Mucosa of gallbladder (tissue), 1 donor: ENCODE results near the gene P2RY6. TPM values are rescaled to one million over a fixed set of nuclear protein-coding genes. Genes with fewer than 3 reads are reported as not detected.

Experiments used
- DNase-seq: peaks from one replicate; pipeline ENCODE4 v3.0.0-alpha.2; 2020; ENCODE audit warnings: low spot score
- total RNA-seq: library from RNA; stranded (reverse); gene quantifications from one replicate; pipeline ENCODE4 v1.2.1, GENCODE V29; 2021
- donor health status: DM: no; HTN: no; CAD: no.

Gene P2RY6
- total RNA-seq, 1 donor from 2014 or later, result 2.9 TPM

DNA sequence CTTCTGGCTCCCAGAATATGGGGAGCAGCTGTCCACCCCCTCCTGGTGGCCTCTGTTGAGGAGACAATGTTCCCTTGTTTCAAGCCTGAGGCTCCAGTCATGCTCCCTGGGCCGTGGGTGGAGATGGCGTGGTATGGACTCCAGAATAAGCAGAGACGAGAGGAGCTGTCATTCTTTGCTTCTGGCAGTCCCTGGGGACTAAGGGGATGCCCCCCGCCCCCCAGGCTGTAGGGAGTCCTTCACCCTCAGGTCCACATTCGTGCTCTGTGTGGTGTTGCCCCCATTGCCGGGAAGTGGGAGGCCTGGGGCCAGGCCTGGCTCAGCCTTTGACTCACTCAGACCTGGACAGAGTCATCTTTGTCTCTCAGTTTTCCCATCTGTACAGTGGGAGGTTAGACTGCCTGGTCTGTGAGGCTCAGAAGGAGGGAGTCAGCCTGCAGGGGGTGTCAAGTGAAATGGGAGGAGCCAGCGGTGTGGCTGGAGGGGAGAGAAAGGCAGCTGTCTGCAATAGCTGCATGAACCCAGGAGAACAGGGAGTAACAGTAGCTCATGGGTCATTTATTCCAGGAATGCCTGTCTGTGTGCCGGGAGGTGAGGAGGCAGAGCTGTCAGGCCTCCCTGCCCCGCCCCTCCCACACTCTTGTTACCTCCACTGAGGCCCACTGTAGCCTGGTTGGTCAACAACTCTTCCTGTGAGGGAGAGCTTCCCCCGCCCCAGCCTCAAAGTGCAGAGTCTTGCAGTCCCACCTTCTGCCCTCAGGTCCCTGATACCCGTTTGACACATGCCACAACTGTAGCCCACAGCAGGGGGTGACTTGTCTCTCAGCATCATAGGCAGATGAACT is 42.2 kb downstream of the P2RY6 start:
- no peak for DNase-seq

DNA sequence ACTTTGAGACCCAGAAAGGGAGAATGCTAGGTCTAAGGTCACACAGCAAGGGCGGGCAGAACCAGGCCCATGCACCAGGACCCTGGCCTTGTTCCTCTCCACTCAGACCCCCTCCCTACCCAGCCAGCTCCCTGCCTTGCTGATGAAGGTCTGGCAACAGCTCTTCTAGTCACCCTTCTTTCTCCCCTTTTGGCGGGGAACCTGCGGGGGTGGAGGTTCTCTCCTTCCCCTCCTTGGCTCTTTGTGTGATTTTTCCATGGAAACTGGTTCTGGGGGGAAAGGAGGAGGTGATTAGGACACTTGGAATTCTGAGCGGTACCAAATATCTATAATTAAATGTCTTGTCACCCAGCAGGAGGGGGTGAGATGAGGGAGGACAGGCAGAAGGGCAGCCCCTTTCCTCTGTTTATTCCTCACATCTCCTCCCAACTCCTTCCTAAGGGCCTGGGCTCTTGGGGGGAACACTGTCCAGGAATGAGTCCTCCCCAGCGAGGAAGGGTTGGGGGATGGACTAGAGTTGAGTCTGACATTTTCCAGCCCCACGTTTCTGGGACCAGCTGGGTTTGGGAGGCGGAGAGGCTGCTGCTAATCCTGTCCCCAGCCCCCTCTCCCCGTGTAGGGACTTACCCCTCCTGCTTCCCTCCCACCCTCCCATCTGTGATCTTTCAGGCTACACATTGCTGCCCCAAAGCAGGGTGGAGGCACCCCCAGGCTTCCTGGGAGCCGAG is 43.3 kb downstream of the P2RY6 start:
- peak; percentile 30 for DNase-seq

- no peak for DNase-seq
Measured at GRCh38 chr11:73316422-73316821, 44.3 kb downstream of the P2RY6 start.

- peak; percentile 51 for DNase-seq
Measured at GRCh38 chr11:73317373-73317772, 45.2 kb downstream of the P2RY6 start.

DNA sequence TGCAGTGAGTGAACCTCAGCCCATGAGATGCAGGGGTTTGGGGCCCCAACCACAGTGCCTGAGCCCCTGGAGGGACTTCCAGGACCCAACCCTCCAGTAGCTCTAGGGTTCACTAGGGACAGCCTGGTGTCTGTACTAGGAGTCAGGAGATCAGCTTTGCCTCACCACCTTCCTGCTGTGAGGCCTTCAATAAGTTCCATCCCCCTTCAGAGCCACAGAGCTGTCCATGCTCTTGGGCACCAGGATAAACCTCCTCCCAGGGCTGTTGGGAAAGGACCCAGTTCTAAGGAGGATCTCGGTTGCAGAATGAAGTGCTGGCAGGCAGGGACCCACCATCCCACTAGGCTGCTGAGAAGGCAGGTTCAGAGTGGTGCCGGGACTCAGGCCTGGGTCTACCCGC is 45.7 kb downstream of the P2RY6 start:
- no peak for DNase-seq

- no peak for DNase-seq
Measured at GRCh38 chr11:73318501-73319011, 46.4 kb downstream of the P2RY6 start.

- DNase-seq, result no peak
Measured at GRCh38 chr11:73320763-73321603, 48.8 kb downstream of the P2RY6 start.

DNA sequence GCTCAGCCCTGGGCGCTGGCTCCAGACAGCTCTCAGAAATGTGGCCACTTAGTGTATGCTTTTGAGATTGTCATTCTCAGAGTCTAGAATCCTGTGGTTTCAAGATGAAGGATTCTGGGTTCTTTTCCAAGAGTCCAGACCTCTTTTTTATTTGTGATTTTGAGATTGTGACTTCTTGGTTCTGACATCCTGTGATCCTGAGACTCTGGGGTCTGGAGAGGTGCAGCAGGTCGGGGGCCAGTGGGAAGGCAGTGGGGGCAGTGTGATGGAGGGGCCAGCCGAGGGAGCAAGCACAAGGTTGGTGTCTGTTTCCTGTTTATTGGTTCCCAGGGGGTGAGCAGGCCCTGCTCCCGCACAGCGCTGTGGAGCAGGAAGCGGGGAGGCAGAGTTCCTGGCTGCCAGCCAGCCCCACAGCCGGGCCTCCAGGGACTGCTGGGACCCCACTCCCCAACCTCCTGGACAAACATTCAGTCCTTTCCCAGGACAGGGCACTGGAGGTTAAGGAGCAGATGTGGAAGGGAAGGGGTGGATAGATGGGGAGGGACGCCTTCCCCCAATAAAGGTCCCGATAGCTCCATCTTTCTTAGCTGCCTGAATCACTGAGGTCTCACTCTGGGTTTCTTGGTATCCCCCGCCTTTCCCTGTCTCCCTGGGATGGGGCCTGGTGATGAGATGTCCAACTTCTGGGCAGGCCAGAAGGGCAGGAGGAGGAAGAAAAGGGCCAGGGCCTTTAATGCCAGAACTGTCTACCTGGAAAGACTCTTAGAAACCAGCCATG is 49.7 kb downstream of the P2RY6 start:
- DNase-seq, result peak; percentile 33

DNA sequence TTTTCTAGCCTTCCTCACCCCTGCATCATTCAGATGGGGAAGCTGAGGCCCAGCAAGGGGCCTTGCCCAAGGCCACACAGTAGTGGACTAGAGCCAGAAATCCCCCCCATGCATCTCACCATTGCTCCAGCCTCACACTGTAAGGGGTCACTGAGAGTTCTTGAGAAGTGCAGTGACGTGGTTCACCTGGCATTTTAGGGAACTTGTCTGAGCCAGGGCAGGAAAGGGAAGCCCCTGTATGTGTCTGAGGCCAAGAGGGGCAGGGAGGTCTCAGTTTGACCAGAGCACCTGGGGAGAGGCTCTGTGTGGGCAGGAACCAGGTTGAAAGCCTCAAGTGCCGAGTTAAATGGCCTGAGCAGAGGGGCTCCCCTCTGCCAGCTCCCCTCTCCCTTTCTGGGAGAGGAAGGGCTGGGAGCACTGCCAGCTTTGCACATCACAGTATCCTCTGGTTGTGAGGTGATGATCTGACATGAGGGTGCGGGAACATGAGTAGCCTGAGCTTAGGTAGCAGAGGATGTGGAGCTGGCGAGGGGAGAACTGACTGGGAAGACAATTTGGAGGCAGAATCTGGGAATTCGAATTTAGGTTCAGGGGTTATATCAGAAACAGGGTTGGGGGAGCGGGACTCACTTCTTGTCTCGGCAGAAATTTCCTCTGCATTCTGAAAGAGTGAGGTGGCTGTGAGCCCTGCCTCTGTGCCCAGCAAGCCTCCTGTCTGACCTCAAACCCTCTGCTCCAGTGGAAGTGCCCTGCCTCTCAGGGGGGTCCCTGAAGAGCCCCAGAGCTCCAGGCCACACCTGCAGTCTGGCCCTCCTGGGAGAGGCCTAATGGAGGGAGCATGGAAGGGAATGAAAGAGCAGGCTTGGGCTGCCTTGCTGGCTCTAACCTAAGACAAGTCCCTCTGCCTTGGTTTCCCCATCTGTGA is 50.5 kb downstream of the P2RY6 start:
- DNase-seq, result no peak

DNA sequence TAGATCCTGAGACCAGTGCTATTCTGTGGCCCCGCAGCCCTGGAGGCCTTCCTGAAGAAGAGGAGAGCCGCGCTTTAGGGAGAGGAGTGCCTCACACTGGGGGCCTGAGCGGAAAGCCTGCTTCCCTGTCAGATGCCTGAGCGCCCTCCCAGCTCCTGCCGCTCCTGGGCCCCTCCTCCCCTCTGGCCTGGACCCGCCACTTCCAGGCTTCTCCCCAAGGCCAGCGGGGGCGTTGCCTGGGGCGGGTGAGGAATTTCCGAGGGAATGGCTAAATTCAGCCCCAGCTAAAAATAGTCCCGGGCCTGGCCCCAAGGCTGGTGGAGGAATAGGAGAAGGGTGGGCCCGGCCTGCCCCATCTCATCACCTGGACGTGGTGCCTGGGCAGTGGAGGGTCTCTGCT is 51.3 kb downstream of the P2RY6 start:
- DNase-seq, result peak; percentile 52

- DNase-seq, result no peak
Measured at GRCh38 chr11:73324116-73324515, 52.0 kb downstream of the P2RY6 start.

DNA sequence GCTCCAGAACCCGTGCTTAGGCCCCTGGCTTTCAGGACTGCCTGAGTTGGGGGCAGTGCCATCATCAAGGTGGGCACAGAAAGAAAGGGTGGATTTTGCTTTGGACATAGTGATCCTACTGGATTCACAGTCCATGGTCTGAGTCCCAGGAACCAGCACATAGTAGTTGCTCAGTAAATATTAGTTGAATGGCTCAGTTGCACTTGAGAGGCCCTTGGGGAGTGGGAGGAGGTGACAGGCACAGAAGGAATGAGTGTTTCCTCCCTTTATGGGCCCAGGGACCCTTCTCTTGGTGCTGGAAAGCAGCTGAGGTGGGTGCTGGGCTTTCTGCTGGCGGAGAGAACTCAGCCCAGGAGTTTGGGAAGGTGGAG is 52.5 kb downstream of the P2RY6 start:
- DNase-seq, result no peak

DNA sequence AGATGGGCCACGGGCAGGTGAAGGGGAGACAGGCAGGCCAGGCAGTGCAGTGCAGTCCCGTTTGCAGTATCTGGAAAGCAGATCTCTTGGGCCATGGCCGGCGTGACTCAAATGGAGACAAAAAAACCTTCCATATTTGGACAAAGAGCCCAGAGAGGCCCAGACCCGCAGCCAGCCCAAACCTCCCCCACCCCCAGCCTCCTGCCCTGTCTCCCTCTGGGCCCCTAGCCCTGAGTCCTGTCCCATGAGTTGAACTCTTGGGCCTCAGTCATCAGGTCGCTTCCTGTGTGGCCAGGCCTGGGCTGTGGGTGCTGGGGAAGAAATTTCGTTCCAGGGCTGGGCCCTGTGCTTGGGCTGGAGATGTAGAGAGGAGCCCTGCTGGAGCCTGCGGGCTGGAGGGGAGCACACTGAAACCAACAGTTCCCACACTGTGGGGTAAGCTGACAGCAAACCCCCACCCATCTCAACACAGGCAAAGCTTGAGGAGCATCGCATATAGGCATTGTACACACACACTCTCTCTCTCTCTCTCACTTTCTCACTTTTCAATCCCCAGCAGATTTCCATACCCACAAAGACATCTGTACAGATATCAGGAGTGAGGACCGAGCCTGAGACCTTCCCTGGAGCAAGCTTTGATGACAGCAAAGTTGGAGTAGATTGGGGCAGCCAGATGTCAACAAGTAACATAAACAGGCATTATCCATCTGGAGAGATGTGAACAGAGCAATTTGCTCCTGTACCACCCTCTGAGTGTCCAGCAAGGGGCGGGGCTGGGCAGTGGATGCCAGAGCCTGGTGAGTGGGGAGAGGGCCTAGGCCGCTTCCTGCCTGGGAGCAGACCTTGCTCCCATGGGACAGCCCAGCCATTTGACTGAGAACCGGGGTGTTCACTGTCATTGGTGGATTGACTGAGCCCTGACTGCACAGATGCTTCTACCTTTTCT is 53.2 kb downstream of the P2RY6 start:
- DNase-seq, result no peak

DNA sequence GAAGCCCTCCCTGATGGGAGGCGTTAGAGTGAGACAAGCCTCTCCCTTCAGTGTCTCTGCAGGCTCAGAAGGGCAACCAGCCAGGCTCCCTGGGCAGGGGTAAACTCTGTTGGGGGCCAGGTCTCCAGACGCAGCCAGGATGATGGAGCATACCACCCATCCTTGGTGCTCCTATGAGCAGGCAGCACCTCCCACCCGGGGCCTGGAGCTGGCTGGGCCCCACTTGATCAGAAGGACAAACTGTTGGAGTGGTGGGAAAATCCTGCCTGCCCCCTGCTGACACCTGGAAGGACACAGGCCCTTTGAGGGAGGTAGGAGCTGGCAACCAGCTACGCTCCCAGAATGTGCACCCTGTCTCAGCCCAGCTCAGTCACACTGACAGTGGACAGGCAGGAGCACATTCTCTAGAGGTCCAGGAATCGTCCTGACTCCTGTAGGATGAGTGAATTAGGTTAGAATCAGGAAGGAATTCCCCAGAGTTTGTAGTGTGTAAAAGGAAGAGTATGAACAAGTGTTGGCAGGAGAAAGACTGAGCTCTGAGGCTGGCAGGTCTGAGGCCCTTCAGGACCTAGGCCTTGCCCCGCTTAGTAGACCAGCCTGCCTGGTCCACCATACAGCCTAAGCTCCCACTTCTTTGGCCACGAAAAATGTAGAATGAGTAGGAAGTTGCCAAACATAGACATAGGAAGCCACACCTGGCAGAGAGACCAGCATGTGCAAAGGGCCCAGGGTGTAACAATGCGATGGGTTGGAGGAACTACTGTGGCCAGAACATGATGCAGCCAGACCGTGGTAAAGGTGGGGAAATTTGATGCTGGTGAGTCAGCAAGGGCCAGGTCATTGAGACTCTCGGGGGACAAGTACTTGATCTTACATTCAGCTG is 55.0 kb downstream of the P2RY6 start:
- no peak for DNase-seq

DNA sequence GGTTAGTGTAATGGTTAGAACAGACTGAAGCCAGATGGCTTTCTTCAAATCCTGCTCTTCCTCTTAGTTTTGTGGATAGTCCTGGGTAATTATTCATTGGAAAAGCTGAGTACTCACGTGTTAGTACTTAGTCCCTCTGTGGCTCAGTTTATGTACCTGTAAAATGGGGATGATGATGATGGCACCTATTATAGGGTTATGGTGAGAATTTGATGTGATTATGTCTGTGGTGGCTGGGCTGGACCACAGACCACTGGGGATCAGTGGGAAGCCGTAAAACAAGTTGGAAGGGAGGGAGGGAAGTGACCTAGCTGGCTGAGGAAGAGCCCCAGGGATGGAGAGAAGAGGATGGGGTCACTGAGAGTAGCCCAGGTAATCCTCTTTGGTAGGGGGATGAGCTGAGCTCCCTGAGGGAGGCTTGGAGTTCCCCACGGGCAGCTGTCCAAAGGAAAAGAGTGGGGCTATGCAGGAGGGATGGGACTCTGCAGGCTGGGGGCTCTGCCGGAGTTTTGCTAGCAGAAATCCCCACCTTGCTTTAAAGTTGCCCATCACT is 55.8 kb downstream of the P2RY6 start:
- no peak for DNase-seq

DNA sequence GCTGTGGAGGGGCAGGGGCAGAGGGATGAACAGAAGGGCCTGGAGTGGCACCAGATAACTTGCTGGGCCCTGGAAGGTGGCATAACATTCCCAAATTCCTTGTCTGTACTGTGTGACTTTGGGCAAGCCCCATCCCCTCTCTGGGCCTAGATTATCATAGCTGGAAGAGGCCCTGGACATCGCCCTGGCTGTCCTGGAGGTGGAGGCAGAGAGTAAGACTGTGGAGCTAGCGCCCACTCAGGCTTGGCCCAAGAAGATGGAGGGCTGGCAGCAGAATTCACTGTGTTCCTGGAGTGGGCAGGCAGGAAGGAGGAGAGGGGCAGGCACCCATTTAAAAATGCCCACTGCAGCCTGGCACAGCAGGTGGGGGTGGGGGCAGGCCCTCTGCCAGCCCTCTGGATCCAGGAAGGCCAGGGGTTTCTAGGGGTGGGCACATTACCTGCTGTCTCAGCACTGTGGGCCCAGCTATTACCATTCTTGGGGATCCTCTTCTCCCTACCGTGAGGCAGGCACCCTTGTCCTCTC is 58.5 kb downstream of the P2RY6 start:
- DNase-seq, result no peak

DNA sequence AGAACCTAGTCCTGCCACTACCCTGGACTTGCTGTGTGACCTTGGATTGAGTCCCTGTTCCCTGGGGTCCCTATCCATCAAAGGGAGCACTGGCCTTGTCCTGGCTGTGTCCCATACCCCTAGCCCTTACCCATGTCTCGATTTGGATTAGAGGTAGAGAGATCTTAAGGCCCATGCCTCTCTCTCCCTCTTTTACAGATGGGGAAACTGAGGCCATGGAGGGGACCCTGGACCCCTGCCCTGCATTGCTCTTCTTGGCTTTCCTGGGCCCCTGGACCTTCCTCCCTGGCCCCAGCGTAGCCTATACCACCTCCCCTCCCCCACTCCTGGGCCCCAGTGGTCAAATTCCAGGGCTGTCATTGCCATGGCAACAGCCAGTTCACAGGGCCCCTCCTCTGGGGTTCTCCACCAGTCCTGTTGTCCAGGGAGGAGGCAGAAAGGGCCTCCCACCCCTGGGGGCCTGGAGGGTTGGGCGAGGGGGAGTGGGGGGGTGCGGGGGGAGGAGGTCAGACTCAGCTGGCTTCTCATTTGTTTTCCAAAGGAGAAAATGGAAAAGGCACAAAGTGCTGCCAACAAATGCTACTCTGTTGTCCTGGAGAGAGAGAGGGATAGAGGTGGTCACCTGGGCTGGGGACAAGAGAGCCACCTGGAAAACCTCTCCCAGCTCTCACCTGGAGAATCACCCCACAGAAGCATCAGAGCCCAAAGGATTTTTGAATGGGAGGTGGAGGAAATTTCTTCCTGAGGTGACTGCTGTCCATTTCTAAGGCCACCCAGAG is 59.2 kb downstream of the P2RY6 start:
- no peak for DNase-seq
